Sciatic nerve (tissue), 2 donors: Measurements from ENCODE around the gene ZNF311. TPM values are rescaled to one million over a fixed set of nuclear protein-coding genes. Genes with fewer than 3 reads are reported as not detected.
"Not testable (repeated sequence)": the region's sequence is repeated elsewhere in the genome, so short reads cannot be mapped to it uniquely, and the experiment has no call there.

Experiments
- ATAC-seq: fragments of 200-7000 bp; cut with Tn5 transposase; one replicate; pipeline ENCODE4 v1.9.1; 2020; ENCODE audit warnings: mild to moderate bottlenecking, moderate library complexity
- DNase-seq: peaks from one replicate; pipeline ENCODE4 v3.0.0-alpha.2; 2020; ENCODE audit warnings: low spot score
- intact Hi-C: fragments of 100-400 bp; cut with DNase I; formaldehyde crosslinking; loops from one replicate; pipeline ENCODE4 v1.14.2; 2022
- total RNA-seq: library from RNA; stranded (reverse); fragmentation: NEBNext Ultra II Directional; extraction: Animal tissue kit (Norgen Biotek cat#: 25700); gene quantifications from one replicate; pipeline ENCODE4 v1.2.1, GENCODE V29; 2021
- donor health status: DM: no; HTN: no; CAD: no.
- donor health status: DM: no; HTN: no; CAD: no.

ZNF311 gene
- total RNA-seq, 1 donor from 2014 or later, result 2.1 TPM

GRCh38 chr6:28960846-28961500 is 44.1 kb downstream of the ZNF311 start:
- DNase-seq (no peak), ATAC-seq (no peak)
- intact Hi-C loops, result no loop called here

GRCh38 chr6:28958561-28959243 is 46.4 kb downstream of the ZNF311 start:
- DNase-seq, ATAC-seq, intact Hi-C loops: not testable (repeated sequence)

- DNase-seq, ATAC-seq, intact Hi-C loops: not testable (repeated sequence)
These were observed 47.3 kb downstream of the ZNF311 start for GRCh38 chr6:28957795-28958314.

GRCh38 chr6:28956331-28956730 is 48.8 kb downstream of the ZNF311 start:
- DNase-seq (no peak), ATAC-seq (no peak)
- intact Hi-C loops, result no loop called here

GRCh38 chr6:28953585-28954258 is 51.4 kb downstream of the ZNF311 start:
- intact Hi-C loops, result loop anchor here (1.0 kb wide), 1 partner anchor 24 kb away; no protein-coding TSS in a partner anchor
- DNase-seq (no peak), ATAC-seq (no peak)

GRCh38 chr6:28953039-28953584 is 52.0 kb downstream of the ZNF311 start:
- ATAC-seq (peak; percentile 46), DNase-seq (no peak)
- intact Hi-C loops, result loop anchor here (1.0 kb wide), 1 partner anchor 24 kb away; no protein-coding TSS in a partner anchor

GRCh38 chr6:28949656-28950195 is 55.4 kb downstream of the ZNF311 start:
- DNase-seq, ATAC-seq, intact Hi-C loops: not testable (repeated sequence)

GRCh38 chr6:28948782-28949486 is 56.2 kb downstream of the ZNF311 start:
- intact Hi-C loops, result no loop called here
- DNase-seq, result no peak
- ATAC-seq, result no peak

- DNase-seq (no peak), ATAC-seq (no peak)
- intact Hi-C loops, result no loop called here
These were observed 57.3 kb downstream of the ZNF311 start for GRCh38 chr6:28947831-28948270.

GRCh38 chr6:28947067-28947765 is 57.9 kb downstream of the ZNF311 start:
- no peak for DNase-seq
- intact Hi-C loops, result no loop called here
- ATAC-seq, result no peak

- intact Hi-C loops, result no loop called here
- DNase-seq, result no peak
- ATAC-seq, result no peak
These were observed 59.8 kb downstream of the ZNF311 start for GRCh38 chr6:28945349-28945748.

Other genes starting within 250 kb of the ZNF311 start
- 50.0 TPM for gene TRIM27, start 81.3 kb downstream of the ZNF311 start, total RNA-seq
- gene OR2W1, start 39.9 kb upstream of the ZNF311 start, total RNA-seq, result not detected
- gene OR2B3, start 82.0 kb upstream of the ZNF311 start, total RNA-seq, result not detected
- not detected for gene OR2J1, start 94.2 kb upstream of the ZNF311 start, total RNA-seq
- not detected for gene OR2J3, start 102.7 kb upstream of the ZNF311 start, total RNA-seq
- gene OR2J2, start 165.6 kb upstream of the ZNF311 start, total RNA-seq, result not detected